ENCODE results near the gene SPECC1.
"Not testable (repeated sequence)": the region's sequence is repeated elsewhere in the genome, so short reads cannot be mapped to it uniquely, and the experiment has no call there.

The SPECC1 gene

GRCh38 chr17:20071824-20072691 lies 62.9 kb downstream of the SPECC1 start:
- DNase-seq (ENCODE audit: low read depth in 2 of 2), result no peak

GRCh38 chr17:20072692-20072992 lies 63.5 kb downstream of the SPECC1 start:
- DNase-seq (ENCODE audit: low read depth in 2 of 2), result no peak

- DNase-seq (ENCODE audit: low read depth in 2 of 2), result no peak
These were observed 64.2 kb downstream of the SPECC1 start for GRCh38 chr17:20073055-20073979.

- DNase-seq (ENCODE audit: low read depth in 2 of 2), result no peak
These were observed 64.8 kb downstream of the SPECC1 start for GRCh38 chr17:20074001-20074400.

- no peak for DNase-seq (ENCODE audit: low read depth in 2 of 2)
These were observed 65.3 kb downstream of the SPECC1 start for GRCh38 chr17:20074489-20074888.

GRCh38 chr17:20076137-20076536 lies 67.0 kb downstream of the SPECC1 start:
- not testable (repeated sequence) for DNase-seq (ENCODE audit: low read depth in 2 of 2)

GRCh38 chr17:20077978-20078685 lies 69.0 kb downstream of the SPECC1 start:
- DNase-seq (ENCODE audit: low read depth in 2 of 2), result no peak

GRCh38 chr17:20080513-20080912 lies 71.4 kb downstream of the SPECC1 start:
- no peak for DNase-seq (ENCODE audit: low read depth in 2 of 2)

- no peak for DNase-seq (ENCODE audit: low read depth in 2 of 2)
These were observed 74.1 kb downstream of the SPECC1 start for GRCh38 chr17:20083156-20083859.

- no peak for DNase-seq (ENCODE audit: low read depth in 2 of 2)
These were observed 75.6 kb downstream of the SPECC1 start for GRCh38 chr17:20084621-20085282.

GRCh38 chr17:20085283-20085845 lies 76.2 kb downstream of the SPECC1 start:
- no peak for DNase-seq (ENCODE audit: low read depth in 2 of 2)

GRCh38 chr17:20086416-20087076 lies 77.4 kb downstream of the SPECC1 start:
- DNase-seq (ENCODE audit: low read depth in 2 of 2), result no peak

- no peak for DNase-seq (ENCODE audit: low read depth in 2 of 2)
These were observed 78.5 kb downstream of the SPECC1 start for GRCh38 chr17:20087538-20088250.

GRCh38 chr17:20089756-20090547 lies 80.8 kb downstream of the SPECC1 start:
- DNase-seq (ENCODE audit: low read depth in 2 of 2), result no peak

- no peak for DNase-seq (ENCODE audit: low read depth in 2 of 2)
These were observed 82.2 kb downstream of the SPECC1 start for GRCh38 chr17:20091174-20092029.

- no peak for DNase-seq (ENCODE audit: low read depth in 2 of 2)
These were observed 83.2 kb downstream of the SPECC1 start for GRCh38 chr17:20092261-20092867.

GRCh38 chr17:20092973-20093626 lies 83.9 kb downstream of the SPECC1 start:
- no peak for DNase-seq (ENCODE audit: low read depth in 2 of 2)

All from stimulated activated CD8-positive, alpha-beta memory T cell treated with anti-CD3 and anti-CD28 coated beads, Interleukin-15, amount 100 ng/mL, for 48 hours (primary cell).